ENCODE results near the gene AR. TPM values are rescaled to one million over a fixed set of nuclear protein-coding genes. Genes with fewer than 3 reads are reported as not detected.

Gene AR
- total RNA-seq, 1 experiment from 2014 or later = 1.7 TPM

DNA sequence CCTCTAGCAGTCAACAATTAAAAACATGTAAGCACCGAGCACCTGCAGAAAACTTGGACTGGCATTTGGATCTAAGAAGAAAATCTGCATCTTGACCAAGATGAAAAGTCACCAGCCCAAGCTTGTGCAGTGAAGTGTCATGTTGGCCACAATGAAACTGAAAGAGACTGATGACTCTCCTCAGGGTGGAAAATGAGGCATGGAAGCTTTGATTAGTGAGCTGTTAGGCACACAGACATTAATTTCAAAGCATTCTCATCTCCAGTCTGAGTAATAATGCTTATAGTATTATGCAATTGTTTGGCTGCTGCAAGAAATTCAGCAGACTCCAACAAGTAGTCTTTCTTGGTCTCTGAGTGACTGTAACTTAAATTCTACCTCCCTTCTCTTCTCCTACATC is 150.1 kb downstream of the AR start:
- Histone ChIP-seq H3K4me3 (no peak overlapping the region), H3K27me3 (ENCODE audit: insufficient read depth, low read depth) (no peaks in the 10 kb centered on the region), H3K36me3 (ENCODE audit: low read depth) (no peaks in the 10 kb centered on the region), H3K79me2 (ENCODE audit: low read depth) (no peaks in the 10 kb centered on the region), H4K20me1 (ENCODE audit: insufficient read depth) (no peaks in the 10 kb centered on the region), H3K27ac (no peak overlapping the region), H3K4me1 (replicated peaks; ENCODE audit: insufficient read depth) (no peaks in the 10 kb centered on the region), H3F3A (ENCODE audit: insufficient read depth, low read depth) (no peaks in the 10 kb centered on the region), H3K9me2 (ENCODE audit: insufficient read depth) (no peaks in the 10 kb centered on the region), H3K9me3 (ENCODE audit: insufficient read depth, low read depth) (no peaks in the 10 kb centered on the region), H3K4me2 (no peak overlapping the region), H2AFZ (no peak overlapping the region)
- CTCF ChIA-PET = no interaction called here
- intact Hi-C loops (cut with micrococcal nuclease; ENCODE audit: unreplicated experiment) = loop anchor here (10.0 kb wide), 1 partner anchor 149 kb away; the partner anchor contains the start of gene AR
- TF ChIP-seq EZH2 (IDR thresholded peaks at IDR 0.05; ENCODE audit: low read depth) = no peak
- TF ChIP-seq, protein P1, sequence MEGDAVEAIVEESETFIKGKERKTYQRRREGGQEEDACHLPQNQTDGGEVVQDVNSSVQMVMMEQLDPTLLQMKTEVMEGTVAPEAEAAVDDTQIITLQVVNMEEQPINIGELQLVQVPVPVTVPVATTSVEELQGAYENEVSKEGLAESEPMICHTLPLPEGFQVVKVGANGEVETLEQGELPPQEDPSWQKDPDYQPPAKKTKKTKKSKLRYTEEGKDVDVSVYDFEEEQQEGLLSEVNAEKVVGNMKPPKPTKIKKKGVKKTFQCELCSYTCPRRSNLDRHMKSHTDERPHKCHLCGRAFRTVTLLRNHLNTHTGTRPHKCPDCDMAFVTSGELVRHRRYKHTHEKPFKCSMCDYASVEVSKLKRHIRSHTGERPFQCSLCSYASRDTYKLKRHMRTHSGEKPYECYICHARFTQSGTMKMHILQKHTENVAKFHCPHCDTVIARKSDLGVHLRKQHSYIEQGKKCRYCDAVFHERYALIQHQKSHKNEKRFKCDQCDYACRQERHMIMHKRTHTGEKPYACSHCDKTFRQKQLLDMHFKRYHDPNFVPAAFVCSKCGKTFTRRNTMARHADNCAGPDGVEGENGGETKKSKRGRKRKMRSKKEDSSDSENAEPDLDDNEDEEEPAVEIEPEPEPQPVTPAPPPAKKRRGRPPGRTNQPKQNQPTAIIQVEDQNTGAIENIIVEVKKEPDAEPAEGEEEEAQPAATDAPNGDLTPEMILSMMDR (conservative IDR thresholded peaks at IDR 0.05) = no peak
- POLR2A ChIA-PET (ENCODE audit: unreplicated experiment) = no interaction called here
- no peak for DNase-seq
- no TSS peak for BruUV-seq (replicated peaks)

DNA sequence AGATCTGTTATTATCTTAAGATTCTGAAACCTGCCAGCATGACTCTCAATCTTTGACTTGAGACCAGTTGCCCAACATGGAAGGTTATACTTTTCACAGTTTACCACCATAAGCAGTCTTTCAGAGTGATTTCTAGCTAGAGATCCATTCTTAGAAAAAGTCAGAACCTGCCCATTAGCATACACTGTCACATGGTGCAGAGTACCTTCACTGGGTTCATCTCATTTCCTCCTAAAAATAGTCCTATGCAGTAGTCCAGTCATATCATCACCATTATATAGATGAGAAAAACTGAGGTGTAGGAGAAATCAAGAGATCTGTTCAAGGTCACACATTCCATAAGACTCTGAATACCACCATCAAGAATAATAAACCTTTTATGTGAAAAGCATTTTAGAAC is 153.6 kb downstream of the AR start:
- no TSS peak for BruUV-seq (replicated peaks)
- Histone ChIP-seq H3K4me2 (no peak overlapping the region), H3K9me2 (ENCODE audit: insufficient read depth) (no peaks in the 10 kb centered on the region), H3F3A (ENCODE audit: insufficient read depth, low read depth) (no peaks in the 10 kb centered on the region), H3K27ac (no peak overlapping the region), H2AFZ (no peak overlapping the region), H3K79me2 (ENCODE audit: low read depth) (no peaks in the 10 kb centered on the region), H3K4me1 (replicated peaks; ENCODE audit: insufficient read depth) (no peaks in the 10 kb centered on the region), H3K4me3 (no peak overlapping the region), H3K9me3 (ENCODE audit: insufficient read depth, low read depth) (no peaks in the 10 kb centered on the region), H3K27me3 (ENCODE audit: insufficient read depth, low read depth) (no peaks in the 10 kb centered on the region), H3K36me3 (ENCODE audit: low read depth) (no peaks in the 10 kb centered on the region), H4K20me1 (ENCODE audit: insufficient read depth) (no peaks in the 10 kb centered on the region)
- intact Hi-C loops (cut with micrococcal nuclease; ENCODE audit: unreplicated experiment) = loop anchor here (10.0 kb wide), 1 partner anchor 153 kb away; the partner anchor contains the start of gene AR
- DNase-seq = no peak
- TF ChIP-seq, protein P1 (conservative IDR thresholded peaks at IDR 0.05) = no peak
- TF ChIP-seq EZH2 (IDR thresholded peaks at IDR 0.05; ENCODE audit: low read depth) = no peak
- ChIA-PET POLR2A (ENCODE audit: unreplicated experiment) (no interaction called here), CTCF (no interaction called here)

DNA sequence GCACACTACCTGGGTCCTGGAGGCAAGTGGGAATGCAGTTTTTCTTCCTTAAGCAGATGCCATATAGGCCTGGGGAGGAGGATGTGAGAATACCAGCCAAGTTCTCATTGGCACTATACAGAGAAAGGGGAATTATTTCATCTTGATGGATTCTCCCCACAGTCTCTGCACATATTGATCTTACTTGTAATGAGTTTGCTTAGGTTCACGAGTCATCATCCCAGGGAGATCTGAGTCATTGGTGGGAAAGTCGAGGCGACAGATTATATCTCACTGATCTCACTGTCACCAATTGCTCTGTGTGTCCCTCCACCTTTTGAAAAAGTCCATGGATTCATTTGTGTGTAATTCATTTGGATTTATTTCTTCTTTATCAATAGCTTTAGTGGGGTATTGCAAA is 156.8 kb downstream of the AR start:
- TF ChIP-seq EZH2 (IDR thresholded peaks at IDR 0.05; ENCODE audit: low read depth) = no peak
- H3K4me1 ChIP-seq (replicated peaks; ENCODE audit: insufficient read depth) = no peaks in the 10 kb centered on the region
- no peaks in the 10 kb centered on the region for H3K9me2 ChIP-seq (ENCODE audit: insufficient read depth)
- H3F3A ChIP-seq (ENCODE audit: insufficient read depth, low read depth) = no peaks in the 10 kb centered on the region
- no peaks in the 10 kb centered on the region for H3K27me3 ChIP-seq (ENCODE audit: insufficient read depth, low read depth)
- no peaks in the 10 kb centered on the region for H3K9me3 ChIP-seq (ENCODE audit: insufficient read depth, low read depth)
- no peaks in the 10 kb centered on the region for H4K20me1 ChIP-seq (ENCODE audit: insufficient read depth)
- H2AFZ ChIP-seq = no peak overlapping the region
- H3K79me2 ChIP-seq (ENCODE audit: low read depth) = no peaks in the 10 kb centered on the region
- no TSS peak for BruUV-seq (replicated peaks)
- H3K36me3 ChIP-seq (ENCODE audit: low read depth) = no peaks in the 10 kb centered on the region
- no peak for DNase-seq
- H3K27ac ChIP-seq = no peak overlapping the region
- H3K4me2 ChIP-seq = no peak overlapping the region
- no peak overlapping the region for H3K4me3 ChIP-seq
- POLR2A ChIA-PET (ENCODE audit: unreplicated experiment) = interaction anchor here (0.6 kb wide), 1 partner anchor 1564 kb away, joined by 8 read pairs; no protein-coding TSS in a partner anchor
- intact Hi-C loops (cut with micrococcal nuclease; ENCODE audit: unreplicated experiment) = no loop called here
- CTCF ChIA-PET = no interaction called here

DNA sequence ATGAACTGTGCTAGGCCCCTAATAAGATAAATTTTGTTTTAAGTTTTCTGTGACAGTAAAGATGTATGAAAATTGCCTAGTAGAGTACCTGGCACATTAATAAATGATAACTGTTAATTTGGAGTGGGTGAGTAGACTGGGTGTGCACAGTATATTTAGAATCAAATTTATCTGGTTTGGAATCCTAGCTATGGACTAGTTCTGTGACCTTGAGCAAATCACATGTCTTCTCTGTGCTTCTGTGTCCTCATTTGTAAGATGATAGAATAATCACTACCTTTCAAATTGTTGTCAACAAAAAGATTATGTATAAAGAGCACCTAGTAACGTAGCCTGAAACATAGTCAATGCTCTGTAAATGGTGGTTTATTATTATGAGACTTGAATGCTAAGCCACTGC is 170.2 kb downstream of the AR start:
- H3K4me2 ChIP-seq = no peak overlapping the region
- TF ChIP-seq, protein P1 (conservative IDR thresholded peaks at IDR 0.05) = no peak
- TF ChIP-seq EZH2 (IDR thresholded peaks at IDR 0.05; ENCODE audit: low read depth) = no peak
- H3K9me3 ChIP-seq (ENCODE audit: insufficient read depth, low read depth) = no peaks in the 10 kb centered on the region
- no peak overlapping the region for H3K4me3 ChIP-seq
- H2AFZ ChIP-seq = no peak overlapping the region
- no peak overlapping the region for H3K27ac ChIP-seq
- H3K36me3 ChIP-seq (ENCODE audit: low read depth) = no peaks in the 10 kb centered on the region
- DNase-seq = no peak
- POLR2A ChIA-PET (ENCODE audit: unreplicated experiment) = no interaction called here
- no peaks in the 10 kb centered on the region for H3K4me1 ChIP-seq (replicated peaks; ENCODE audit: insufficient read depth)
- no peaks in the 10 kb centered on the region for H4K20me1 ChIP-seq (ENCODE audit: insufficient read depth)
- H3F3A ChIP-seq (ENCODE audit: insufficient read depth, low read depth) = no peaks in the 10 kb centered on the region
- CTCF ChIA-PET = no interaction called here
- no peaks in the 10 kb centered on the region for H3K9me2 ChIP-seq (ENCODE audit: insufficient read depth)
- no TSS peak for BruUV-seq (replicated peaks)
- intact Hi-C loops (cut with micrococcal nuclease; ENCODE audit: unreplicated experiment) = no loop called here
- H3K27me3 ChIP-seq (ENCODE audit: insufficient read depth, low read depth) = no peaks in the 10 kb centered on the region
- no peaks in the 10 kb centered on the region for H3K79me2 ChIP-seq (ENCODE audit: low read depth)
